ENCODE results near the gene YARS2.
"Not testable (repeated sequence)": the region's sequence is repeated elsewhere in the genome, so short reads cannot be mapped to it uniquely, and the experiment has no call there.

YARS2 gene

GRCh38 chr12:32755051-32755653 is 545 bp downstream of the YARS2 start:
- peak; percentile 84 for DNase-seq

- peak; percentile 3 for DNase-seq
Observed at GRCh38 chr12:32754111-32754510, 1.6 kb downstream of the YARS2 start.

GRCh38 chr12:32753605-32754004 is 2.1 kb downstream of the YARS2 start:
- DNase-seq: no peak

GRCh38 chr12:32743264-32743663 is 12.4 kb downstream of the YARS2 start:
- no peak for DNase-seq

- no peak for DNase-seq
Observed at GRCh38 chr12:32742133-32742532, 13.6 kb downstream of the YARS2 start.

GRCh38 chr12:32739279-32739678 is 16.4 kb downstream of the YARS2 start:
- no peak for DNase-seq

GRCh38 chr12:32737715-32738114 is 18.0 kb downstream of the YARS2 start:
- no peak for DNase-seq

- no peak for DNase-seq
Observed at GRCh38 chr12:32736445-32736844, 19.3 kb downstream of the YARS2 start.

GRCh38 chr12:32734952-32735351 is 20.7 kb downstream of the YARS2 start:
- no peak for DNase-seq

GRCh38 chr12:32727237-32727636 is 28.5 kb downstream of the YARS2 start:
- DNase-seq: no peak

- no peak for DNase-seq
Observed at GRCh38 chr12:32726286-32726685, 29.4 kb downstream of the YARS2 start.

- not testable (repeated sequence) for DNase-seq
Observed at GRCh38 chr12:32725308-32725707, 30.4 kb downstream of the YARS2 start.

- DNase-seq: no peak
Observed at GRCh38 chr12:32718926-32719325, 36.8 kb downstream of the YARS2 start.

GRCh38 chr12:32714772-32715171 is 40.9 kb downstream of the YARS2 start:
- no peak for DNase-seq

GRCh38 chr12:32708926-32709325 is 46.8 kb downstream of the YARS2 start:
- DNase-seq: no peak

- no peak for DNase-seq
Observed at GRCh38 chr12:32706335-32707024, 49.2 kb downstream of the YARS2 start.

- no peak for DNase-seq
Observed at GRCh38 chr12:32705783-32706182, 49.9 kb downstream of the YARS2 start.

- no peak for DNase-seq
Observed at GRCh38 chr12:32702946-32703345, 52.8 kb downstream of the YARS2 start.

GRCh38 chr12:32702473-32702872 is 53.2 kb downstream of the YARS2 start:
- no peak for DNase-seq

- DNase-seq: not testable (repeated sequence)
Observed at GRCh38 chr12:32699437-32699836, 56.3 kb downstream of the YARS2 start.

GRCh38 chr12:32698285-32698684 is 57.4 kb downstream of the YARS2 start:
- DNase-seq: no peak

- DNase-seq: no peak
Observed at GRCh38 chr12:32697445-32697844, 58.3 kb downstream of the YARS2 start.
